ENCODE data around the gene FMNL2.

GRCh38 chr2:152380261-152381055 is 45.5 kb downstream of the FMNL2 start:
- TF ChIP-seq GLI4 (tag by site-specific recombination; IDR thresholded peaks at IDR 0.05) (no peak), MZF1 (tag by site-specific recombination; IDR thresholded peaks at IDR 0.05; ENCODE audit: borderline replicate concordance) (no peak), ZNF274 (IDR thresholded peaks at IDR 0.05; ENCODE audit: low read length) (no peak), ZNF274 (tag by site-specific recombination; IDR thresholded peaks at IDR 0.05; ENCODE audit: borderline replicate concordance) (no peak), MYNN (tag by site-specific recombination; IDR thresholded peaks at IDR 0.05; ENCODE audit: borderline replicate concordance) (no peak), ZBTB7A (tag by site-specific recombination; IDR thresholded peaks at IDR 0.05; ENCODE audit: low read depth) (no peak), CTCF (tag by site-specific recombination; IDR thresholded peaks at IDR 0.05) (no peak), PBX3 (CRISPR knock-in tag; IDR thresholded peaks at IDR 0.05) (no peak), SP2 (tag by site-specific recombination; IDR thresholded peaks at IDR 0.05) (no peak), ZBTB21 (tag by site-specific recombination; IDR thresholded peaks at IDR 0.05) (no peak), ZNF239 (tag by site-specific recombination; IDR thresholded peaks at IDR 0.05) (no peak), ZNF549 (tag by site-specific recombination; IDR thresholded peaks at IDR 0.05) (no peak), ZNF19 (tag by site-specific recombination; IDR thresholded peaks at IDR 0.05; ENCODE audit: low read depth) (no peak)

Data from HEK293 (cell line).